Limb (tissue), 2 donors: Measurements from ENCODE around the gene KDM2A.
"Not testable (repeated sequence)": the region's sequence is repeated elsewhere in the genome, so short reads cannot be mapped to it uniquely, and the experiment has no call there.

Source experiments
- DNase-seq, 2 donors: peaks; one replicate each; pipeline ENCODE4 v3.0.0-alpha.2; 2016; ENCODE audit errors: extremely low spot score in 2 of 2

KDM2A gene

DNA sequence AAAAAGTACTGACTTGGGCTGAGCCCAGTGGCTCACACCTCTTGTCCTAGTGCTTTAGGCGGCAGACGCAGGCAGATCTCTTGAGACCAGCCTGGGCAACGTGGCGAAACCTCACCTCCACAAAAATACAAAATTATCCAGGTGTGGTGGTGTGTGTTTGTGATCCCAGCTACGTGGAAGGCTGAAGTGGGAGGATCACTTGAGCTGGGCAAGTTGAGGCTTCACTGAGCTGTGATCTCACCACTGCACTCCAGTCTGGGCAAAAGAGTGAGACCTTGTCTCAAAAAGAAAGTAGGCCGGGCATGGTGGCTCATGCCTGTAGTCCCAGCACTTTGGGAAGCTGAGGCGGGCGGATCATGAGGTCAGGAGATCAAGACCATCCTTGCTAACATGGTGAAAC, 115.5 kb downstream of the KDM2A start:
- not testable (repeated sequence) for DNase-seq

DNA sequence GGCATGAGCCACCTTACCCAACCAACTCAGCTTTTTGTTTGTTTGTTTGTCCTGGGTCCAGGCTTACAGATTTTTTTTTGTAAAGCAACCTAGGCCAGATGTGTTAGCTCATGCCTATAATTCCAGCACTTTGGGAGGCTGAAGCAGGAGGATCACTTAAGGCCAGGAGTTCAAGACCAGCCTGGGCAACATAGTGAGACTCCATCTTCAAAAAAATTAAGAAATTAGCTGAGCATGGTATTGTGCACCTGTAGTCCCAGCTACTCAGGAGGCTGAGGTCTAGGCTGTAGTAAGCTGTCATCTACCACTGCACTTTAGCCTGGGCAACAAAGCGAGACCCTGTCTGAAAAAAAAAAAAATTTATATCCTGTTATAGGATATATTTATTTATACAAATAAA, 118.5 kb downstream of the KDM2A start:
- DNase-seq = no peak

DNA sequence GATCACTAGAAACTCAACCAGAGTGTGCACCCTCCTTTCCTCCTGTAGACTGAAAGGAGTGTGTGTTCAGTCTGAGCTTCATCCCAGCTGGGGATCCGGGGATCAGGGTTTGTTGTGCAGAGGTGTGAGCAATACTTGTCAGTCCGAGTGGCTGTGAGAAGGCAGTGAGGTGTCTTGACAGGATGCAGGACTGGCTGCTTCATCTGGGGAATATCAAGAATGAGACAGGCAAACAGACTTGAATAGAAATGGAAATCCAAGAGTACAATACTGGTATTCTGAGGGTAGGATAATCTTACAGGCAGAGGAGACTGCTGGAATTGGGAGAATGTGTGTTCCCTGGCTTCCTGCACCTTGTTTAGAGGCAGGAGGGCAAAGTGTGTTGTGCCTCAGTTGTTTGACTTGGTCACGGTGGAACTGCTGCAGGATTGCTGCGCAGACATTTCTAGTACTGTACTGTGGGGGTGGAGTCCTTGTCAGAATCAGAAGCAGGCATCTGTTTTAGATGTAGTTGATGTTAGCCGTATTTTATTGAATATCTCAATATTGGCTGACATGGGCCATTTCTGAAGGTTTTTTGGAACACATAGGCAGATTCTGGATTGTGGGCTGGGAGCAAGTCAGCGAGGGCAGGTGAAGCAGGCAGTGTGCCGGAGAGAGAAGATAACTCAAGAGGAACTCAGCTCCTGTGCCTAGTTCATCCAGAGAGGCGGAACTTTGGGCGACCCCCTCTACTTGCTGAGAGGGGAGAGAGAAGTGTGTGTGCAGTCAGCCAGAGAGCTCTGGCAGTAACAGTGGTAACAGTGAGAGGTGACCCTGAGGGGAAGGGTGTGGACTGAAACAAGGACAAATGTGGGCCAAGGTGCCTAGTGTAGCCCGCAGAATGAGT, 120.1 kb downstream of the KDM2A start:
- no peak for DNase-seq

DNA sequence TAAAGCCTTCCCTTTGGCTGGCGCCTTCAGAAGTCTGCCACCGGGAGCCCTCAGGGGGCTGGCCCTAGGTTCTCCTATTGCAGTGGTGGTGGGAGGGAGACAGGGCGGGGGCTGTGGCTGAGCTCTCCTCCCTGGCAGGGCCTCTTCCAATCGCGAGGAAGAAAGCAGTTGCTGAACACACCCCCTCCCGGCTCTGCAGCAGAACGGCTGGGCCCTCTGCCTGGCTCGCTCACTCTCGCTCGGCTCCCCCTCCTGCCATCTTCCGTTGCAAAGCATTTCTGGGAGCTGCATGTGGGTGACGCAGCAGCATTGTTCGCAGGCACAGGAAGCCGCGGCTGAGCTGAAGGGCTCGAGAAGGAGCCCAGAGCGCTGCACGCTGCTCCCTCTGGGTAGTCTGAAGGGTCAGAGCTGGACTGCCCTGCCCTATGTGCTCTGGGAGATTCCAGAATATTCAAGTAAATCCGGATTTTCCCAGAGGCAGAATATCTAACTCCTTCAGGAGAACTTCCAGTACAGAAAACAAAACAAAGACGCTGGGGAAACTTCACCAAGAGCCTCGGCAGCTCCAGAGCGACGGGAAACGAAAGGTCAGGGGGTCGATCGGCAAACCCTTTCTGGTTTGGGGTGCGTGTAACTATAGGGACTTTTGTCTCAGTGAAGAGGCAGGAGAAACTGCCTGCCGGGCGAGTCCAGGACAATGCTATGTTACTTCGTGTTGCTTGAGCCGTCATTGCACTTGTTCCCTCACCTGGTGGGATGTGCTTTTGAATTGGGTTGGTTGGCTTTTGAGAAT, 120.9 kb downstream of the KDM2A start:
- peak; percentile 96 to 99 for DNase-seq

DNA sequence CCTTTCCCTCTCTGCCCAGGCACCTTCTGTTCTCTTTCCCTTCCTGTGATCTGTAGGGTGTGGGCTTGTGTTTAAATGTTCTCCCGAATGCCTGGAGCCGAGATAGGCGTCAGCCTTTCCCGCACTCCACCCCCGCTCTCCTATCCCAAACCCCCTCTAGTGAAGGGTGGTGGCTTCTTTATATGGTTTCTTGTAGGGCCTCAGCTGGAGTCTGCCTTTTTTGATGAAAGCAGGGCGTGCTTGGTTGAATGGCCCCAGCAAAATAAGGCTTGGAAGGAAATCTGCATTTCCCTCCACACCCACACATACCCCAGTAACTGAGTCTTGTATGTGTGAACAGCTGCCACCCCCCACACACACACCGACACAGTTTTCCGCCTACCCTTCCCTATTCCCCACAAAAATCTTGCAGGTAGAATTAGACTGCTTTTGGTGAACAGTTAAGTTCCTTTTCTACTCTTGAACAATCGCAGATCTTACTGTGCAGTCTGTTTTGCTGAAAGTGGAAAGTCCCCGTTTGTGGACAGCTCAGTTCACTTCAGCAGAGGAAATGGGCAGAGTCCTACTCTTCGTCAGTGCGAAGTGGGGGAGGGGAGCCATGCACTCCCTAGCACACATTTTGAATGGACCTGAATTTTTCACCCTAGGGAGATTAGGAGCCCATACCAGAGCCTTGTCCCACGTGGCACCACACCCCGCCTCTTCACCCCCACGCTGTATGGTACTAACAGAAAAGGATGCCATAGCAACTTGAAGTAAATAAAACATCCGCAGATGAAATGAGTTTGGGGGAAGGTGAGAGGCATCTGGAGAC, 121.7 kb downstream of the KDM2A start:
- DNase-seq = peak; percentile 50 to 73

DNA sequence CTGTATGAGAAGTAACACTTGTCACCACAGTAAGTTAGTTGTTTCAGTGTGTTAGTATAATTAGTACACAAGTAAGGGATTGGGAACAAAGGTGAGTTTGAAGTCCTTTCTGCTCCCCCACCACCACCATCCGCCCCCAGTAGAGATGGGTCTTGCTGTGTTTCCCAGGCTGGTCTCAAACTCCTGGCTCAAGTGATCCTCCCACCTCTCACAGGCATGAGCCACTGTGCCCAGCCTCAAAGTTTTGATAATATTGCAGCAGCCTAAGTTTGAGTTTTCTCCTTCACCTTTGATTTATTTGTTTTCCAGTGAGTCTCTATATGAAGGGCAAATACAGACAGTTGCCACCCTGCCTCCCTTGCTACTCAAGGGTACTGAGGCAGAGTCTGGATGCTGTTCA, 123.5 kb downstream of the KDM2A start:
- DNase-seq = no peak

DNA sequence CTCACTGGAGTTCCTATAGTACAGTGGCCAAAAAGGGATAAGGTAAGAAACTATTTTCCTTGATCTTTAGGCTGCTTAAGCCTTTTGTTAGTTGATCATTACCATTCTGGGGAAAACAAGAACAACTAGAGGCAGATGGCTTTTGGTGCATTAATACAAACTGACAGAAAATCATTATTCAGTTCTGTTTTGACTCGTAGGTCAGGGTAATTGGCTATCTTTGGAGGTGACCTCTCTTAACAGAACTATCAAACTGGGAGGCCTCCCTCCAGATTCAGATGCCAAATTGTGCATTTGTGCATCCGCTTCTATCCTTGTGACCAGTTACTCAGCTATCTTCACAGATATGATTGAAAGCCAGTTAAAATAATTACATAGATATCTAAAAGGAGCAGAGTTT, 124.0 kb downstream of the KDM2A start:
- no peak for DNase-seq

DNA sequence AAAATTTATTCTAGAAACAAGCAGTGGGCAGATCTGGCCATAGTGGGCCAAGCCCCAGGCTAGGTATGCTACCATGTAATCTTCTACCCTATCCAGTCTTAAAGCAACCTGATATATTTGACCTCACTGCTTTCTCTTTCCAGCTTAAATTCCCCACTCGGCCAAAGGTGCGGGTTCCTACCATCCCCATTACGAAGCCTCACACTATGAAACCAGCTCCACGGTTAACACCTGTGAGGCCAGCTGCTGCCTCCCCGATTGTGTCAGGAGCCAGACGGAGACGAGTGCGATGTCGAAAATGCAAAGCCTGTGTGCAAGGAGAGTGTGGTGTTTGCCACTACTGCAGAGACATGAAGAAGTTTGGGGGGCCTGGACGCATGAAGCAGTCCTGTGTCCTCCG, 126.0 kb downstream of the KDM2A start:
- no peak for DNase-seq

DNA sequence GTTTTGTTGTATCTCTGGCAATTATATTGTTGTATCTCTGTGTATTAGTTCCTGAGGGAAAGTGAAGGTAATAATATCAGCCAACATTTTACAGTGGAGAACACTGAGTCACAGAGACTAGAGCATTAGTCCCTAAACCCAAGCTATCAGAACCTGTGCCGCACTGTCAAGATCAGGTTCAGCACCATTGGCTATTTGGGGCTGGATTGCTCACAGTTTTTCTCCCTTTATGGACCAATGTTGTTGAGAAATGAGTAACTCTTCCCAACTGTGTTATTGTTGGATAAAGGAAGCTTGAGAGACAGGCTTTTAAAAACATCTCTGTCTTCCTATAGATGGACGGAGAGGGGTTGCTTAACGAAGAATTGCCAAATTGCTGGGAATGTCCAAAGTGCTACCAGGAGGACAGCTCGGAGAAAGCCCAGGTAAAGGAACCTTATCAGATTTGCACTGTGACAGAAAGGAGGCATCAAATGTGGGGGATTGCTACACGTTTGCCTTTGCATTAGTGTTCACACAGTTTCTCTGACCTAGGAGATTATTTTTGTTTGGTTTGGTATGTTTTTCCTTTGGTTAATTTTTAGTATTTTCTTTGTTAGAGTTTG, 129.0 kb downstream of the KDM2A start:
- DNase-seq = no peak

DNA sequence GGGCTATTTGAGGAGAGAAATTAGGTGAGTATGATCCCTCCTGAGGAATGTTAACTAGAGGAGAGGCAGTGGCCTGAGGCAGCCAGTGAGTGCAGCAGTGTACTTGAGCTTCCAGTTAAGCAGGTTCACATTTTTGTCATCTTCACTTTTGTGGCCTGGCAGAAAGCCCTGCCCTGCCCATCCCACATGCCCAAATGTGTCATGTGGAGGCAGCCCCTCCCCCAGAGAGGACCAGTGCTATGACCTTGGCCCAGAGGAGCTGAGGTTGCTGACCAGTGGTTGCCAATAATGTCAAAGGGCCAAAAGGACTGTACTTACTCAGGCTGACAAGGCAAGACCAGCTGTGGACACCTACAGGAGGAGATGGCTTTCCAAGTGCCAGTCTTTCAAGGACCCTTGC, 129.6 kb downstream of the KDM2A start:
- no peak for DNase-seq

DNA sequence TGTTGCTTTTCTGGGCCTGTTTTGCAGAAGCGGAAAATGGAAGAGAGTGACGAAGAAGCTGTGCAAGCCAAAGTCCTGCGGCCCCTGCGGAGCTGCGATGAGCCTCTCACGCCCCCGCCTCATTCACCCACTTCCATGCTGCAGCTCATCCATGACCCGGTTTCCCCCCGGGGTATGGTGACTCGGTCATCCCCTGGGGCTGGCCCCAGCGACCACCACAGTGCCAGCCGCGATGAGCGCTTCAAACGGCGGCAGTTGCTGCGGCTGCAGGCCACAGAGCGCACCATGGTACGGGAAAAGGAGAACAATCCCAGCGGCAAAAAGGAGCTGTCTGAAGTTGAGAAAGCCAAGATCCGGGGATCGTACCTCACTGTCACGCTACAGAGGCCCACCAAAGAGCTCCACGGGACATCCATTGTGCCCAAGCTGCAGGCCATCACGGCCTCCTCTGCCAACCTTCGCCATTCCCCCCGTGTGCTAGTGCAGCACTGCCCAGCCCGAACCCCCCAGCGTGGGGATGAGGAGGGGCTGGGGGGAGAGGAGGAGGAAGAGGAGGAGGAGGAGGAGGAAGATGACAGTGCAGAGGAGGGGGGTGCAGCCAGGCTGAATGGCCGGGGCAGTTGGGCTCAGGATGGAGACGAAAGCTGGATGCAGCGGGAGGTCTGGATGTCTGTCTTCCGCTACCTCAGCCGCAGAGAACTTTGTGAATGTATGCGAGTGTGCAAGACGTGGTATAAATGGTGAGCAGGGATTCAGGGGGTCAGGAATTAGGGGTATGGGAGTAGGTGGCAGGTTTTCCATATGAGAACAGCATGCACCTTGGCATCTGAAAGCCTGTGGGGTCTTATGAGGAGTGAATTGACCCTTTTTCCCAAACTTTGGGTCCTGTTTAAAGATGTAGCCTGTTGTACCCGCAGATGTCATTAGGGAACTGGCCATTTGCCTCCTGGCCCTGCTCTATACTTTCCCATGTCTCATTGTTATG, 131.3 kb downstream of the KDM2A start:
- DNase-seq = no peak

DNA sequence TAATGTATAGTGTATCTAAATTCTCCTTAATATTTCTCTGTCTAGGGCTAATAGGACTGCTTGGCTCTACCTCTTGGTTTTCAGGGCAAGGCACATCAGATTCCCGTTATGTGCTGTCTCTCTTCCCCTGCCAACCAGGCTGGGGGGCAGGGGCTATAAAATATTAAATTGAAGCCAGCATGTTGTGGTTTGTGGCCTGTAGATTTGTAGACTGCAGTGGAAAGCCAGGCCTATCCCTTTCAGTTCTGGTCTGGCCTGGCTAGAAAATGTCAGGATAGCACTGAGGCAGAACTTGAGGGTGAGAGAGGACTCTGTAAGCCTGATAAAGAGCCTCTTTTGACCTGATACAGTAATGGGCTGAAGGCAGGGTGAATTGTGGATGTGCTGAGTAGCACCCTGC, 132.8 kb downstream of the KDM2A start:
- DNase-seq = no peak

DNA sequence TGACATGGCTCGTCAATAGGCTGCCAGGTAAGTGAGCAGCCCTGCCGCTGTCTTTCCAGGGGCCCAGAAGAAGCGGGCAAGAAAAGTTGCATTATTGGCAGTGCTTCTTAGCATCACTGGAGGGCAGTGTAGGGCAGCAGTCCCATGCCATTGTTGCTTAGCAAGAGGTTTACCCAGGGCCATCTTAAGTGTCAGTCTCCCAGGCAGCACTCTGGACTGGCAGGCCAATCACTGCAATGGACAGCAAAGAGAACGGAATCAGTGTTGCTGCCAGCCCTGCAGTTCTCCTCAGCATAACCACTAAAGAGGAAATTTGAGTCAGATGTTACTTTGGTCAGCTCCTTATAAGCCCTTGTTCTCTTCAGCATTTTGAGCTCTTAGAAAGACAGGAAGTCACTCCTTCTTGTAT, 133.8 kb downstream of the KDM2A start:
- no peak for DNase-seq

DNA sequence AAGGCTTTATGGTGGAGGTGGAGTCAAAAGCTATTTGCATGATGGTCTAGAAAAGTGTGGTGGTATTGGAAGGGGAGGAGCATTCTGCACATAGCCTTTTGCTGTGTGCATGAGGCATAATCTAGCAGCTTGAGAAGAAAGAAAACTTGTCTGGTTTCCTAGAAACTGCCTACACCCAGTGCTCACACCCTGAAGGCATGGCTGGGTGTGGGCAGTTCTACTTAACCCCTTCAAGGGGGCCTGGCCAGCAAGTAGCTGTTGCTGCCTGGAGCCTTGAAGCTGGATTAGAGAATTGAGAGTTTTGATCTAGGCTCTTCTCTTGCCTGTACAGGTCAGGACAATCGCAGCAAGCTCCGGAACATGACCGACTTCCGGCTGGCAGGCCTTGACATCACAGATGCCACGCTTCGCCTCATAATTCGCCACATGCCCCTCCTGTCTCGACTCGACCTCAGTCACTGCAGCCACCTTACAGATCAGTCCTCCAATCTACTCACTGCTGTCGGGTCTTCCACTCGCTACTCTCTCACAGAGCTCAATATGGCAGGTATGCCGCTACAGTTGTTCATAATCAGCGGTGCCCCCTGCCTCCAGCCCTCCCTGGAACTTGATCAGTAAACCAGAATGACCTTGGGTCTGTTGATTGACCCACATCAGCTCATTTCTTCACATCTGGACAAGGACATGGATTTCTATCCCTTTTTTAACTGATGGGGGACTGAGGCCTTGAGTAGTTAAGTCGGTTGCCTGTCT, 135.0 kb downstream of the KDM2A start:
- no peak for DNase-seq

DNA sequence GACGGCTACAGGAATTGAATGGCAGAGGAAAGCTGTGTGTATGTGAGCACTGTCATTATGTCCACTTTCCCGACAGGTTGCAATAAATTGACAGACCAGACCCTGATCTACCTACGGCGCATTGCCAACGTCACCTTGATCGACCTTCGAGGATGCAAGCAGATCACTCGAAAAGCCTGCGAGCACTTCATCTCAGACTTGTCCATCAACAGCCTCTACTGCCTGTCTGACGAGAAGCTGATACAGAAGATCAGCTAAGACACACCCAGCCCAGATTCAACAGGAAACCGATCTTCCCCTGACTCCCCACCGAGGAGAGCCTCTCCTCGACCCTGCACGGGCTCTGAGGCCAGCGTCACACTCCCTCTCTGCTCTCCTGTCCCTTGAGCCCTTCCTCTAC, 135.7 kb downstream of the KDM2A start:
- DNase-seq = no peak

DNA sequence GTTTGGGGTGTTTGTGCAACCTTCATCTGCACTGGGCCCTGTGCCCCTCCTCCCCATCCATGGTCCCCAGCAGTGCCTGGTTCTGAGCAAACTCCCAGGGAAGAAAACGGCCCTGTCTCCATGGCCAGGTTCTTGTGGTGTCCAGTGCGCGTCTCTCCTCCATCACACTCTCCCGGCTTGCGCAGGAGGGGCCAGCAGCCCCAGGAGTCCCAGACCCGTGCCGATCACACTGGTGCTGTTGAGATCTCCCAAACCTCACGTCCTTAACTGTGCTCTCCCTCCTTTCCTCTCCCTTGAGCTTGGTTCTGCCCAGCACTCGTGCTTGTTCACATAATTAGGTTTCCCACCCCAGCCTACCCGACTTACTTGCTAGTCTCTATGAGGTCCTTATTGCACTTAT, 136.3 kb downstream of the KDM2A start:
- DNase-seq = no peak

DNA sequence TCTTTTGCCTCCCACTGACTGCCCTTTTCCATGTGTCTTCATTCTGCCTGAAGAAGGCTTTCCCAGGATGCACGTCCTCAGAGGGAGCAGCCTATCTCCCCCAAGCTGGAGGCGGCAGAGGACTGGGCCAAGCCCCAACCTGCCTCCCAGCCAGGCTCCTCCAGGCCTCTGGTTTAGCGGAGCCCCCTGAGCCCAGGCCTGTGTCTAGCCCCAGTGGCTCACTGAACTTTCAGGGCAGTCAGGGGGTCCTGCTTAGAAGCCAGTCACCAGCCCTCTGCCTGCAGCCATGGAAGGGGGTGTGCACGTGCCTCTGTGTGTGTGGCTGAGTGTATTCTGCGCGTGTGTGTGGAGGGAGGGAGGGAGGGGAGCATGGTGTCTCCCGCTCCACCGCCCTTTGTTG, 136.8 kb downstream of the KDM2A start:
- no peak for DNase-seq

DNA sequence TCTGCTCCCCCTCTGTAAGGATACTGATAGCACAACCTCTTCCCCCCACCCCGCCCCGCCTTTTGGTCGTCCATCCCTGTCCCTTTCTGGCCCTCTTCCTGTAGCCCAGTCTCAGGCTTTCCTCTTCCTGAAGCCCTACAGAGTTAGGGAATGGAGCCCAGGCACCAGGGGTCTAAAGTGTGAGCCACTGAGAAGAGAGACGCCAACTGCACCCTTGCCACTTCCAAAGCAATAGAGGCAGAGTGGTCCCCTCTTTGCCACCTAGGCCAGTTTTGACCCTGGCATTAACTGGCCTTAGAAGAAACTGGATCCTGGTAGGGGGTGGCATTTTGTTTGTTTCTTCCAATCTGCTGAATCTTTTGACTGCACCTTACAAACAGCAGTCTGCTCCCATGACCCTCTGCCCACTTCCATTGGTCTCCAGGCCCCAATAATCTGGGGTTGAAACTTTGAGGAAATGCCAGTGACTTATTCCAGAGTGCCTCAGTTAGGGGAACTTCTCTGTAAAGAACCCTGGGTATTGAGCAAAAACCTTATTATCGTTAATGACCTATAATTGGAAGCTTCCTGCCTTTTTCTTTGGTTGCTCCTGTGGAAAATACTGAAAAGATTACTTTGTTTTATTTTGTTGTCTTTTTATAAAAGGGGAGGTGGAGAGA, 137.5 kb downstream of the KDM2A start:
- DNase-seq = no peak

DNA sequence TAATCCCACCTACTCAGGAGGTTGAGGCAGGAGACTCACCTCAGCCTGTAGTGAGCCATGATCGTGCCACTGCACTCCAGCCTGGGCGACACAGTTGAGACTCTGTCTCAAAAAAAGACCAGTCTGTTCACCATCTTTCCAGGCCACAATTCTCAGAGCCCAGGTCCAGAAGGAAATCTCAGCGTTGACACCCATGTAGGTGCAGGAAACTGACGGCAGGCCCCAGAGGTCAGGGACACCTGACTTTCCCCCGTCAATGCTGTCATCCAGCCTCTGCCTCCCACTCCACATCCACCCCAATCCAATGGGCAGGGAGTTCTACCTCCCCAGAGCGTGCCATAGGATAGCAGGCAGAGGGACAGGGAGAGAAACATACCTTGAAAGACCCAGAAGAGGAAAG, 141.3 kb downstream of the KDM2A start:
- no peak for DNase-seq
